MM.1S (cell line): Measurements from ENCODE around the gene AZU1.

Experiments used
- DNase-seq: peaks from one replicate; pipeline ENCODE4 v3.0.0-alpha.2; 2015
- H2AFZ ChIP-seq: fragments of 300-600 bp; sonication (generic); 2 replicates; pipeline ENCODE4 v1.6.0; 2016; ENCODE audit warnings: antibody characterized with exemption, low read length
- H3F3A ChIP-seq: fragments of 300-600 bp; sonication (generic); 2 replicates; pipeline ENCODE4 v1.6.1; 2016; ENCODE audit warnings: mild to moderate bottlenecking, antibody characterized with exemption, low read length, moderate library complexity, mixed read lengths; ENCODE audit not compliant: insufficient read depth
- H3K27ac ChIP-seq: fragments of 300-600 bp; sonication (generic); 2 replicates; pipeline ENCODE4 v1.5.1; 2016; ENCODE audit warnings: mild to moderate bottlenecking, low read length
- H3K27me3 ChIP-seq: fragments of 300-600 bp; sonication (generic); replicated peaks from 2 replicates; pipeline ENCODE4 v1.6.0; 2016; ENCODE audit warnings: low read length; ENCODE audit not compliant: insufficient read depth
- H3K36me3 ChIP-seq: fragments of 300-600 bp; sonication (generic); replicated peaks from 2 replicates; pipeline ENCODE4 v1.6.1; 2016; ENCODE audit warnings: mild to moderate bottlenecking, low read length, mixed read lengths; ENCODE audit not compliant: insufficient read depth
- H3K4me1 ChIP-seq: fragments of 300-600 bp; sonication (generic); 2 replicates; pipeline ENCODE4 v1.6.1; 2016; ENCODE audit warnings: low read length, mixed read lengths
- H3K4me2 ChIP-seq: fragments of 300-600 bp; sonication (generic); 2 replicates; pipeline ENCODE4 v1.6.0; 2016; ENCODE audit warnings: low read depth, low read length
- H3K4me3 ChIP-seq: fragments of 300-600 bp; sonication (generic); 2 replicates; pipeline ENCODE4 v1.5.1; 2016; ENCODE audit warnings: low read length, mixed read lengths
- H3K79me2 ChIP-seq: fragments of 300-600 bp; sonication (generic); 2 replicates; pipeline ENCODE4 v1.6.1; 2016; ENCODE audit warnings: mixed run types, low read length, mixed read lengths
- H3K9ac ChIP-seq: fragments of 300-600 bp; sonication (generic); 2 replicates; pipeline ENCODE4 v1.6.1; 2016; ENCODE audit warnings: low read length, mixed read lengths
- H3K9me2 ChIP-seq: fragments of 300-600 bp; sonication (generic); replicated peaks from 2 replicates; pipeline ENCODE4 v1.6.1; 2016; ENCODE audit warnings: mild to moderate bottlenecking, low read length, mixed read lengths; ENCODE audit not compliant: insufficient read depth
- H3K9me3 ChIP-seq: fragments of 300-600 bp; sonication (generic); replicated peaks from 2 replicates; pipeline ENCODE4 v1.6.1; 2016; ENCODE audit warnings: mild to moderate bottlenecking, low read length, mixed read lengths; ENCODE audit not compliant: insufficient read depth
- H4K20me1 ChIP-seq: fragments of 300-600 bp; sonication (generic); 2 replicates; pipeline ENCODE4 v1.6.1; 2016; ENCODE audit warnings: mild to moderate bottlenecking, low read length, moderate library complexity, mixed read lengths; ENCODE audit not compliant: insufficient read depth
- CTCF ChIP-seq: fragments of 300-600 bp; sonication (generic); IDR thresholded peaks from 2 replicates; pipeline ENCODE4 v1.5.1; 2016; ENCODE audit warnings: antibody characterized with exemption, low read length, mixed read lengths
- EZH2 ChIP-seq: fragments of 300-600 bp; sonication (generic); optimal IDR thresholded peaks from 2 replicates; pipeline ENCODE3; 2017; ENCODE audit warnings: low read depth, mild to moderate bottlenecking, antibody characterized with exemption, low read length, mixed read lengths
- EZH2phosphoT487 ChIP-seq: fragments of 300-600 bp; sonication (generic); IDR thresholded peaks from 2 replicates; pipeline ENCODE4 v1.6.1; 2018; ENCODE audit warnings: antibody characterized with exemption, low read length

The AZU1 gene

DNA sequence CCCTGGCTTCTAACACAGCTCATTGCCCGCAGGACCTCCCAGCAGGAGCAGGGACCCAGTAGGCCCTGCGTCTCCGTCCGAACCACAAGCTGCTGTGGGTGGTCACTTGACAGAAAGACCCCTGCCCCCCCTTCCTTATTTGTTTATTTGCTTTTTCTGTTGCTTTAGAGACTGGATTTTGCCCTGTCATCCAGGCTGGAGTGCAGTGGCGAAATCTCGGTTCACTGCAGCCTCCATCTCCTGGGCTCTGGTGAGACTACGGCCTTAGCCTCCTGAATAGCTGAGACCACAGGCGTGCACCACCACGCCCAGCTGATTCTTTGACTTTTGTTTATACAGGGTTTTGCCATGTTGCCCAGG lies 38.0 kb upstream of the AZU1 start:
- Histone ChIP-seq H3K9ac (no peak overlapping the region), H3K4me2 (no peak overlapping the region), H3K36me3 (no peaks in the 10 kb centered on the region), H3K27me3 (peaks cover 24% of the 10 kb centered on the region), H3F3A (no peaks in the 10 kb centered on the region), H3K4me1 (no peaks in the 10 kb centered on the region), H3K9me3 (no peaks in the 10 kb centered on the region), H3K79me2 (no peaks in the 10 kb centered on the region), H3K4me3 (no peak overlapping the region), H4K20me1 (no peaks in the 10 kb centered on the region), H3K9me2 (no peaks in the 10 kb centered on the region), H2AFZ (no peak overlapping the region), H3K27ac (no peak overlapping the region)
- no peak for DNase-seq
- TF ChIP-seq CTCF (no peak), EZH2 (no peak), EZH2phosphoT487 (no peak)

DNA sequence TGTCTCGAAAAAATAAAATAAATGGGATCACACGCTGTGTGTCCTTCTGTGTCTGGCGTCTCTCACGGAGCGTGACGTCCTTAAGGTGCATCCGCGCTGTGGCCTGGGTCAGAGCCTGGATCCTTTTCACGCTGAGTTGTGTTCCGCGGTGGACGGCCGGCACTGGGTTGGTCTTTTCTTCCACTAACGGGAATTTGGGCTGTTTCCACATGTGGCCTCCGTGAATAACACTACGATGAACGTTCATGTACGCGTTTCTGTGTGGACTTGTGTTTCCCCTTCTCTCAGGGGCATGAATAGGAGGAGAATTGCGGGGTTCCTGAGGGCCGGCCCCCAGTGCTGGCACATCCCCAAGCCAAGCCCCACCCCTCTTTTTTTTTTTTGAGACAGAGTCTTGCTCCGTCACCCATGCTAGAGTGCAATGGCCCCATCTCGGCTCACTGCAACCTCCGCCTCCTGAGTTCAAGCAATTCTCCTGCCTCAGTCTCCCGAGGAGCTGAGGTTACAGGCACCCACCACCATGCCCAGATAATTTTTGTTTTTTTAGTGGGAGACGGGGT lies 36.5 kb upstream of the AZU1 start:
- TF ChIP-seq CTCF (no peak), EZH2phosphoT487 (no peak), EZH2 (no peak)
- DNase-seq = no peak
- Histone ChIP-seq H3K4me3 (no peak overlapping the region), H3K4me2 (no peak overlapping the region), H3K27ac (no peak overlapping the region), H3K27me3 (peaks cover 21% of the 10 kb centered on the region), H3K9ac (no peak overlapping the region), H3K36me3 (no peaks in the 10 kb centered on the region), H3K9me2 (no peaks in the 10 kb centered on the region), H3K4me1 (no peaks in the 10 kb centered on the region), H2AFZ (no peak overlapping the region), H4K20me1 (no peaks in the 10 kb centered on the region), H3K79me2 (0 out of 2 replicates have a peak, but pooled peaks cover under 1% of the 10 kb centered on the region), H3F3A (no peaks in the 10 kb centered on the region), H3K9me3 (no peaks in the 10 kb centered on the region)

DNA sequence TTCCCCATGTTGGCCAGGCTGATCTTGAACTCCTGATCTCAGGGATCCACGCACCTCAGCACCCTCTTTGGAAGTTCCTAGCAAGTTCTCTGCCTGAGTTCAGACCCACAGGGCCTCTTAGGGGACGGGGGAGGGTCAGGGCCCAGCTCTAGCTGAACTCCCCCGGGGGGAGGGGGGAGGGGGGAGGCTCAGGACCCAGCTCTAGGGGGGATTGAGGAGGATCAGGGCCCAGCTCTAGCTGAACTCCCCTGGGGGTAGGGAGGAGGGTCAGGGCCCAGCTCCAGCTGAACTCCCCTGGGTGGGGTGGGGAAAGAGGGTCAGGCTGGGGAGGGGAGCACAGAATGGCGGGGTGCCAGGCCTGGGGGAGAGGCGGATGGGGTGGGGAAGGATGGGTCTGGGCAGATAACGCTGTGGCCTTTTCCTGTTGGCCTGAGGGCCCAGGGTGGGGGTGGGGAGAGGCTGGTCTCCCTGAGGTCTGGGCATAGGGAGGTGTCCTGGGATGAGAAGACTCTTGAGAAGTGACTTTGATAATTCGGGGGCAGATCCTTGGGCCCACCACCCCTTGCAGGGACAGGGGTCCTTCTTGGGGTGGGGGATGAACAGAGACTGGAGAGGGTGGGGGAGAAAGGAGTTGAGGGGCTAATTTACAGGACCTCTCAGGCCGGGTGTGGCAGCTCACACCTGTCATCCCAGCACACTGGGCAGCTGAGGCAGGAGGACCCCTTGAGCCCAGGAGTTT lies 35.9 kb upstream of the AZU1 start:
- Histone ChIP-seq H3K27me3 (peaks cover 21% of the 10 kb centered on the region), H3K27ac (no peak overlapping the region), H3K79me2 (0 out of 2 replicates have a peak, but pooled peaks cover 3% of the 10 kb centered on the region), H3K36me3 (no peaks in the 10 kb centered on the region), H3K4me1 (no peaks in the 10 kb centered on the region), H4K20me1 (no peaks in the 10 kb centered on the region), H3F3A (no peaks in the 10 kb centered on the region), H3K9me3 (no peaks in the 10 kb centered on the region), H2AFZ (no peak overlapping the region), H3K4me3 (no peak overlapping the region), H3K4me2 (no peak overlapping the region), H3K9ac (no peak overlapping the region), H3K9me2 (no peaks in the 10 kb centered on the region)
- TF ChIP-seq CTCF = no peak
- no peak for TF ChIP-seq EZH2
- TF ChIP-seq EZH2phosphoT487 = no peak
- DNase-seq = no peak
